Activated CD4-positive, alpha-beta memory T cell treated with anti-CD3 and anti-CD28 coated beads for 36 hours (primary cell): ENCODE measurements around the gene EFCAB3. TPM values are rescaled to one million over a fixed set of nuclear protein-coding genes. Genes with fewer than 3 reads are reported as not detected.
"Not testable (repeated sequence)": the region's sequence is repeated elsewhere in the genome, so short reads cannot be mapped to it uniquely, and the experiment has no call there.

ENCODE experiments used
- CTCF ChIA-PET: fragments of 350-600 bp; sonication (Branson Sonifier 250); formaldehyde crosslinking; loops from one replicate; lab custom pipeline; 2021; ENCODE audit warnings: antibody characterized with exemption, inconsistent platforms; lab: Charles Lee
- POLR2A ChIA-PET: fragments of 350-600 bp; sonication (Branson Sonifier 250); formaldehyde crosslinking; loops from one replicate; lab custom pipeline; 2021; ENCODE audit warnings: antibody characterized with exemption; lab: Charles Lee
- DNase-seq: peaks from one replicate; pipeline ENCODE4 v3.0.0-alpha.2; 2020
- H3K27ac Mint-ChIP-seq: one replicate; pipeline ENCODE4 v1.8.0; 2021; ENCODE audit warnings: mixed read lengths
- H3K27me3 Mint-ChIP-seq: one replicate; pipeline ENCODE4 v1.8.0; 2021; ENCODE audit warnings: mixed read lengths
- H3K36me3 Mint-ChIP-seq: one replicate; pipeline ENCODE4 v1.8.0; 2021; ENCODE audit warnings: mixed read lengths
- H3K4me1 Mint-ChIP-seq: one replicate; pipeline ENCODE4 v1.8.0; 2021; ENCODE audit warnings: low read depth, mixed read lengths
- H3K4me3 Mint-ChIP-seq: one replicate; pipeline ENCODE4 v1.8.0; 2021; ENCODE audit warnings: mild to moderate bottlenecking, mixed read lengths
- H3K9me3 Mint-ChIP-seq: one replicate; pipeline ENCODE4 v1.8.0; 2021; ENCODE audit warnings: mixed read lengths
- intact Hi-C: fragments of 100-400 bp; cut with micrococcal nuclease; formaldehyde crosslinking; loops from one replicate; pipeline ENCODE4 v1.15.1; 2023
- total RNA-seq, 2 experiments: library from RNA; stranded (reverse); gene quantifications; one replicate each; pipeline ENCODE4 v1.2.3, GENCODE V29; 2021

EFCAB3 gene
- total RNA-seq, 2 experiments from 2014 or later = not detected

- intact Hi-C loops, DNase-seq, H3K27me3 Mint-ChIP-seq, H3K9me3 Mint-ChIP-seq, CTCF ChIA-PET, POLR2A ChIA-PET, H3K4me3 Mint-ChIP-seq, H3K27ac Mint-ChIP-seq: not testable (repeated sequence)
- Mint-ChIP-seq H3K4me1 (peaks cover 34% of the 10 kb centered on the region), H3K36me3 (peaks cover 14% of the 10 kb centered on the region)
These were observed 45.9 kb downstream of the EFCAB3 start for GRCh38 chr17:62426214-62426613.

- DNase-seq, CTCF ChIA-PET, H3K27me3 Mint-ChIP-seq, POLR2A ChIA-PET, H3K27ac Mint-ChIP-seq, intact Hi-C loops, H3K4me3 Mint-ChIP-seq, H3K9me3 Mint-ChIP-seq, H3K4me1 Mint-ChIP-seq: not testable (repeated sequence)
- H3K36me3 Mint-ChIP-seq = peaks cover 20% of the 10 kb centered on the region
These were observed 54.9 kb downstream of the EFCAB3 start for GRCh38 chr17:62435251-62435650.

GRCh38 chr17:62441181-62441580 is 60.8 kb downstream of the EFCAB3 start:
- CTCF ChIA-PET, H3K4me3 Mint-ChIP-seq, DNase-seq, H3K9me3 Mint-ChIP-seq, H3K27me3 Mint-ChIP-seq, intact Hi-C loops, POLR2A ChIA-PET, H3K4me1 Mint-ChIP-seq, H3K27ac Mint-ChIP-seq: not testable (repeated sequence)
- H3K36me3 Mint-ChIP-seq = peaks cover 25% of the 10 kb centered on the region

- Mint-ChIP-seq H3K27ac (no peak overlapping the region), H3K4me3 (no peak overlapping the region), H3K9me3 (no peaks in the 10 kb centered on the region), H3K27me3 (no peaks in the 10 kb centered on the region), H3K4me1 (no peaks in the 10 kb centered on the region), H3K36me3 (peaks cover 33% of the 10 kb centered on the region)
- ChIA-PET CTCF (no interaction called here), POLR2A (no interaction called here)
- DNase-seq = no peak
- intact Hi-C loops = no loop called here
These were observed 63.7 kb downstream of the EFCAB3 start for GRCh38 chr17:62444063-62444462.

DNA sequence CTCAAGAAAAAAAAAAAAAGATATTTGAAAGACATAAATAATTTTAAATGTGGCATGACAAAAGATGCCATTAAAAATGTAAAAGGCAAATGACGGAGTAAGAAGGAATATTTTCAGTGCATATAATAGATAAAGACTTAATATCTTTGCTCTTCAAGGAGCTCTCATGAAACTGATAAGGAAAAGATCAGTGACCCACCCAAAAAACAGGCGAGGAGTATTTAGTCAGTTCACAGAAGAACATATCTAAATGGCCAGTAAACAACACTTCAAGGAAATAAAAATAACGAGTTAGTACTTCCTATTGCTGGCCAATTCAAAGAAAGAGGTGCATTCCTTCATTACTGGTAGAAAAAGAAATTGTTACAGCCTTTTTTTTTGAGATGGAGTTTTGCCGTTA is 65.4 kb downstream of the EFCAB3 start:
- H3K27me3 Mint-ChIP-seq, POLR2A ChIA-PET, intact Hi-C loops, H3K9me3 Mint-ChIP-seq, DNase-seq, H3K4me3 Mint-ChIP-seq, H3K27ac Mint-ChIP-seq, H3K4me1 Mint-ChIP-seq, CTCF ChIA-PET: not testable (repeated sequence)
- peaks cover 35% of the 10 kb centered on the region for H3K36me3 Mint-ChIP-seq

DNA sequence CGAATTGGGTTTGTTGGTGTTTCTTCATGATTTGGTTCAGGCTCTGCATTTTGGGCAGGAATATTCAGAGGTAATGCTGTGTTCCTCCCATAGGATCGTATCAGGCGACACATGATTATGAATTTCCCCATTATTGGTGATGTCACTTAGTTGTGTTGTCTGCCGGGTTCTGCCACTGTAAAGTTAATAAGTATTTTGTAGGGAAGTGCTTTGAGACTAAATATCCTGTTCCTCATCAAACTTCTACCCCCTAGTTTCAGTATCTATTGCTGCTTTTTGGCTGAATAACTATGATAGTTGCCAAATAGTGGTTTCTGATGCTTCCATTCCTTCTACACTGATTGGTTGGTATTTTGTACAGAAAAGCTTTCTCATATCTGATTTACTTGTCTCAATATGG is 71.8 kb downstream of the EFCAB3 start:
- intact Hi-C loops, CTCF ChIA-PET, H3K4me3 Mint-ChIP-seq, H3K27ac Mint-ChIP-seq, DNase-seq, H3K27me3 Mint-ChIP-seq, POLR2A ChIA-PET, H3K9me3 Mint-ChIP-seq, H3K4me1 Mint-ChIP-seq: not testable (repeated sequence)
- peaks cover 18% of the 10 kb centered on the region for H3K36me3 Mint-ChIP-seq

DNA sequence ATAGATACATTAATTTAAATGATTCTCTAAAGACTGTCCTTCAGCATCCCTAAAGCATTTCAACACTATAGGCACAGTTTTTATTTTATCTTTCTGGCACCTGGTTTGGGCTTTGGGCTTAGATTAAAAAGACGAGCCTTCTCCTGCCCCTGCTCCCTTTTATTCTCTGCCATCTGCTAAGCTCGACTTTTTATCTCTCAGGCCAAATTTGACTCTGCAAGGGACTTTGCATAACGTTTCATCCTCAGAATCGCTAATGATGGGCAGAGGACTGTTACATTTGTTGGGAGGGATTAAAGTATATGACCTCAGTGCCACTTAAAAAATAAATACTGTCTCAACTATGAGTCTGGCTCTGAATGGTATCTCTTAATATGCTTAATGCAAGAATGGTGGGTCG is 72.7 kb downstream of the EFCAB3 start:
- CTCF ChIA-PET, H3K27ac Mint-ChIP-seq, DNase-seq, POLR2A ChIA-PET, intact Hi-C loops, H3K27me3 Mint-ChIP-seq, H3K9me3 Mint-ChIP-seq, H3K4me3 Mint-ChIP-seq: not testable (repeated sequence)
- Mint-ChIP-seq H3K4me1 (peaks cover 12% of the 10 kb centered on the region), H3K36me3 (peaks cover 13% of the 10 kb centered on the region)

DNA sequence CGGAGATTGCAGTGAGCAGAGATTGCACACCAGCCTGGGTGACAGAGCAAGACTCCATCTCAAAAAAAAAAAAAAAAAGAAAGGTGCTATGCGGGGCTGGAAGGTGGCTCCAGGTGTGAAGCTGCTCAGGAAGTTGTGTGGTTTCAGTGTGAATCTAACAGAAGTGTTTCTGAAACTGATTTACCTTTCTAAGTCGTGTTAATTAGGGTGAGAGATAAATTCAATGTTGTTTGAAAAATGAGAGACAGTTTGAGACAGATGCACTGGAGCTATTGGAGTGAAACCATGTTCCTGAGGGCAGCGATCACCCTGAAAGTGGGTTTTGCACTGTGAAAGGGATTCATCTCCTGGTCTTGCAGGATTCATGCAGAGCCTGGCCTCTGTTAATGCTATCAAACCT is 73.3 kb downstream of the EFCAB3 start:
- H3K9me3 Mint-ChIP-seq, H3K27me3 Mint-ChIP-seq, POLR2A ChIA-PET, intact Hi-C loops, H3K4me3 Mint-ChIP-seq, CTCF ChIA-PET, DNase-seq: not testable (repeated sequence)
- peak overlapping the region; percentile 28 for H3K27ac Mint-ChIP-seq
- H3K4me1 Mint-ChIP-seq = peaks cover 18% of the 10 kb centered on the region
- peaks cover 10% of the 10 kb centered on the region for H3K36me3 Mint-ChIP-seq

DNA sequence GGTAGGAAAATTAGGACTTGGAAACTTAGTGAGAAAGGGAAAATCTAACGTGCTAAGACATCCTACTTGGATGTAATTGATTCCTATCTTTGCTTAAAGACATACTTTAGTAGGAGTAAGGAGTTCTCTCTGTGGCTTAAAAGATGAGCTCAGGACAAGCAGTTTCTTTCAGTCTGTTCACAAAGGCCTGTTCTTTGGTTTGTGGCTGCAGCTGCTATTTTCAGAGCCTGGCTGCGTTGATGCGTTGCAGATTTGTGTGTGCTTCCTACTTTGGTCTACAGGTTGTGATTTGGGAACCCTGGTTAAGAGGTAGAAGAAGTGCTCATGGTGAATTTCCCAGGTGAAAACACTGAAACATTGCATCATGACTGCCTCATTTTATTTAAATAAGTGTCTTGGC is 73.8 kb downstream of the EFCAB3 start:
- H3K36me3 Mint-ChIP-seq, intact Hi-C loops, CTCF ChIA-PET, POLR2A ChIA-PET, H3K9me3 Mint-ChIP-seq, H3K27ac Mint-ChIP-seq, H3K27me3 Mint-ChIP-seq, H3K4me3 Mint-ChIP-seq, DNase-seq: not testable (repeated sequence)
- peaks cover 19% of the 10 kb centered on the region for H3K4me1 Mint-ChIP-seq

DNA sequence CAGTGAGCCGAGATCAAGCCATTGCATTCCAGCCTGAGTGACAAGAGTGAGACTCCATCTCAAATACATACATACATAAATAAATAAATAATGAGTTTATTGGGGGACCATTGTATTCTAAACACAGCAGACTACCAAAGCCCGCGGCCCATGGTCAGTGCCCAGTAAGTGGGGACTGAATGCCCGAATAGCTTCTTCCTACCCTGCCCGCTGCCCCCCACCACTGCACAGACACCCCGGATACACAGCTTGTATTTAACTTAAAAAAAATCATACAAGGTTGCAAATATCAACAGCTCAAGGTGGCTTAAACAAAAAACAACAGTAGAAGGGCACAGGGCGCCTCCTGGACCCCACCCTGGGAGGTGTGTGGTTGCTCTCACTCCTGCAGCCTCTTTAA is 75.7 kb downstream of the EFCAB3 start:
- ChIA-PET CTCF (no interaction called here), POLR2A (no interaction called here)
- intact Hi-C loops = no loop called here
- no peaks in the 10 kb centered on the region for H3K9me3 Mint-ChIP-seq
- H3K36me3 Mint-ChIP-seq = peaks cover 2% of the 10 kb centered on the region
- DNase-seq = no peak
- H3K4me1 Mint-ChIP-seq = peaks cover 19% of the 10 kb centered on the region
- no peaks in the 10 kb centered on the region for H3K27me3 Mint-ChIP-seq
- no peak overlapping the region for H3K27ac Mint-ChIP-seq
- no peak overlapping the region for H3K4me3 Mint-ChIP-seq

- POLR2A ChIA-PET, H3K27me3 Mint-ChIP-seq, DNase-seq, intact Hi-C loops, H3K4me3 Mint-ChIP-seq, H3K9me3 Mint-ChIP-seq, H3K27ac Mint-ChIP-seq, H3K36me3 Mint-ChIP-seq: not testable (repeated sequence)
- CTCF ChIA-PET = interaction anchor here (0.6 kb wide), 1 partner anchor 300 kb away, joined by 3 read pairs; no protein-coding TSS in a partner anchor
- peaks cover 19% of the 10 kb centered on the region for H3K4me1 Mint-ChIP-seq
These were observed 78.1 kb downstream of the EFCAB3 start for GRCh38 chr17:62458483-62458882.

- CTCF ChIA-PET, DNase-seq, H3K4me3 Mint-ChIP-seq, H3K27ac Mint-ChIP-seq, H3K36me3 Mint-ChIP-seq, H3K27me3 Mint-ChIP-seq, intact Hi-C loops, H3K4me1 Mint-ChIP-seq, POLR2A ChIA-PET, H3K9me3 Mint-ChIP-seq: not testable (repeated sequence)
These were observed 84.1 kb downstream of the EFCAB3 start for GRCh38 chr17:62464422-62464821.

DNA sequence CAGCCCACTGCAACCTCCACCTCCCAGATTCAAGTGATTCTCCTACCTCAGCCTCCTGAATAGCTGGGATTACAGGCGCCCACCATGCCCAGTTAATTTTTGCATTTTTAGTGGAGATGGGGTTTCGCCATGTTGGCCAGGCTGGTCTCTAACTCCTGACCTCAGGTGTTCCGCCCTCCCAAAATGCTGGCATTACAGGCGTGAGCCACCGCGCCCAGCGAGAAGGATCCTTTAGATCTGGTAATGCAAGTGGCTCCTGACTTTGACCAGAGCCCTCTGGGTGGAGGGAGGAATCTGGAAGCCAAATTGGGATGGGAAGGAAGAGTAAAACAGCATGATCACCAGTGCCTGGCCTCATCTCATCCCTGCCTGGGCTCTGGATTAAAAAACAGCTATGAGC is 84.9 kb downstream of the EFCAB3 start:
- H3K4me3 Mint-ChIP-seq = not testable (repeated sequence)

More for the DNA sequence above, 84.9 kb downstream of the EFCAB3 start:
- H3K36me3 Mint-ChIP-seq, H3K4me1 Mint-ChIP-seq, H3K9me3 Mint-ChIP-seq, CTCF ChIA-PET, intact Hi-C loops, H3K27me3 Mint-ChIP-seq, DNase-seq, POLR2A ChIA-PET, H3K27ac Mint-ChIP-seq: not testable (repeated sequence)
